Breast epithelium (tissue), 3 donors: ENCODE measurements around the gene TMEM218.
"Not testable (repeated sequence)": the region's sequence is repeated elsewhere in the genome, so short reads cannot be mapped to it uniquely, and the experiment has no call there.

Source experiments
- POLR2A ChIP-seq: fragments of 450-650 bp; IDR thresholded peaks from one replicate; pipeline ENCODE4 v1.6.1; 2016; ENCODE audit warnings: antibody characterized with exemption, mild to moderate bottlenecking, moderate library complexity
- TF ChIP-seq, protein P1 (sequence below), 3 donors: fragments of 450-650 bp; IDR thresholded peaks; one replicate each; pipeline ENCODE4 v1.5.1; 2016 to 2017; ENCODE audit warnings: antibody characterized with exemption in 3 of 3, mild to moderate bottlenecking in 3 of 3, moderate library complexity in 3 of 3

GRCh38 chr11:125090151-125090550 lies 21.3 kb downstream of the TMEM218 start:
- TF ChIP-seq POLR2A = not testable (repeated sequence)
- TF ChIP-seq, protein P1, sequence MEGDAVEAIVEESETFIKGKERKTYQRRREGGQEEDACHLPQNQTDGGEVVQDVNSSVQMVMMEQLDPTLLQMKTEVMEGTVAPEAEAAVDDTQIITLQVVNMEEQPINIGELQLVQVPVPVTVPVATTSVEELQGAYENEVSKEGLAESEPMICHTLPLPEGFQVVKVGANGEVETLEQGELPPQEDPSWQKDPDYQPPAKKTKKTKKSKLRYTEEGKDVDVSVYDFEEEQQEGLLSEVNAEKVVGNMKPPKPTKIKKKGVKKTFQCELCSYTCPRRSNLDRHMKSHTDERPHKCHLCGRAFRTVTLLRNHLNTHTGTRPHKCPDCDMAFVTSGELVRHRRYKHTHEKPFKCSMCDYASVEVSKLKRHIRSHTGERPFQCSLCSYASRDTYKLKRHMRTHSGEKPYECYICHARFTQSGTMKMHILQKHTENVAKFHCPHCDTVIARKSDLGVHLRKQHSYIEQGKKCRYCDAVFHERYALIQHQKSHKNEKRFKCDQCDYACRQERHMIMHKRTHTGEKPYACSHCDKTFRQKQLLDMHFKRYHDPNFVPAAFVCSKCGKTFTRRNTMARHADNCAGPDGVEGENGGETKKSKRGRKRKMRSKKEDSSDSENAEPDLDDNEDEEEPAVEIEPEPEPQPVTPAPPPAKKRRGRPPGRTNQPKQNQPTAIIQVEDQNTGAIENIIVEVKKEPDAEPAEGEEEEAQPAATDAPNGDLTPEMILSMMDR (IDR thresholded peaks at IDR 0.05) = not testable (repeated sequence)
